ENCODE data around the gene HECW1. TPM values are rescaled to one million over a fixed set of nuclear protein-coding genes. Genes with fewer than 3 reads are reported as not detected.

Gene HECW1
- total and polyA plus RNA-seq, 2 experiments from 2014 or later: 11.0 to 21.8 TPM

DNA sequence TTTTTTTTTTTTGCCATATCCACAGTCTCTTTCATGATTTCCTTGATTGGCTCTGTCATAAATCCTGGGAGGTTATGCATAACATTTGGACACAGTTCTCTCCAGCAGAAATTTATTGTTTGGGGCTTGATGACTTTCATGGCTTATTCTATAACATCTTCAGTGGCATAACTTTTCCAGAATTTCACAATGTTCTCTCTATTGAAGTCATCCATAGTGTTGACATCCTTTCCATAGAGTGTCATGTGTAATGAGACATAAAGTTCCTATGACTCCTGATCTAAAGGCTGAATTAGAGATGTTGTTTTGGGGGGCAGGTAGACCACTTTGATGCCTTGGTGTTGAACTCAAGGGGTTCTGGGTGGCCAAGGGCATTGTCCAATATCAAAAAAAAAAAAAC, 433.8 kb downstream of the HECW1 start (continued):
- TF ChIP-seq STAT1 (IDR thresholded peaks at IDR 0.05; ENCODE audit: unreplicated experiment) (no peak), EZH2 (IDR thresholded peaks at IDR 0.05; ENCODE audit: low read depth, unreplicated experiment) (no peak), CREB1 (CRISPR knock-in tag; IDR thresholded peaks at IDR 0.05; ENCODE audit: low read depth) (no peak)
- TF ChIP-seq, protein P1, sequence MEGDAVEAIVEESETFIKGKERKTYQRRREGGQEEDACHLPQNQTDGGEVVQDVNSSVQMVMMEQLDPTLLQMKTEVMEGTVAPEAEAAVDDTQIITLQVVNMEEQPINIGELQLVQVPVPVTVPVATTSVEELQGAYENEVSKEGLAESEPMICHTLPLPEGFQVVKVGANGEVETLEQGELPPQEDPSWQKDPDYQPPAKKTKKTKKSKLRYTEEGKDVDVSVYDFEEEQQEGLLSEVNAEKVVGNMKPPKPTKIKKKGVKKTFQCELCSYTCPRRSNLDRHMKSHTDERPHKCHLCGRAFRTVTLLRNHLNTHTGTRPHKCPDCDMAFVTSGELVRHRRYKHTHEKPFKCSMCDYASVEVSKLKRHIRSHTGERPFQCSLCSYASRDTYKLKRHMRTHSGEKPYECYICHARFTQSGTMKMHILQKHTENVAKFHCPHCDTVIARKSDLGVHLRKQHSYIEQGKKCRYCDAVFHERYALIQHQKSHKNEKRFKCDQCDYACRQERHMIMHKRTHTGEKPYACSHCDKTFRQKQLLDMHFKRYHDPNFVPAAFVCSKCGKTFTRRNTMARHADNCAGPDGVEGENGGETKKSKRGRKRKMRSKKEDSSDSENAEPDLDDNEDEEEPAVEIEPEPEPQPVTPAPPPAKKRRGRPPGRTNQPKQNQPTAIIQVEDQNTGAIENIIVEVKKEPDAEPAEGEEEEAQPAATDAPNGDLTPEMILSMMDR (conservative IDR thresholded peaks at IDR 0.05; ENCODE audit: low read depth in 2 of 2): no peak
- TF ChIP-seq, protein P2, sequence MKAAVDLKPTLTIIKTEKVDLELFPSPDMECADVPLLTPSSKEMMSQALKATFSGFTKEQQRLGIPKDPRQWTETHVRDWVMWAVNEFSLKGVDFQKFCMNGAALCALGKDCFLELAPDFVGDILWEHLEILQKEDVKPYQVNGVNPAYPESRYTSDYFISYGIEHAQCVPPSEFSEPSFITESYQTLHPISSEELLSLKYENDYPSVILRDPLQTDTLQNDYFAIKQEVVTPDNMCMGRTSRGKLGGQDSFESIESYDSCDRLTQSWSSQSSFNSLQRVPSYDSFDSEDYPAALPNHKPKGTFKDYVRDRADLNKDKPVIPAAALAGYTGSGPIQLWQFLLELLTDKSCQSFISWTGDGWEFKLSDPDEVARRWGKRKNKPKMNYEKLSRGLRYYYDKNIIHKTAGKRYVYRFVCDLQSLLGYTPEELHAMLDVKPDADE (IDR thresholded peaks at IDR 0.05): no peak

DNA sequence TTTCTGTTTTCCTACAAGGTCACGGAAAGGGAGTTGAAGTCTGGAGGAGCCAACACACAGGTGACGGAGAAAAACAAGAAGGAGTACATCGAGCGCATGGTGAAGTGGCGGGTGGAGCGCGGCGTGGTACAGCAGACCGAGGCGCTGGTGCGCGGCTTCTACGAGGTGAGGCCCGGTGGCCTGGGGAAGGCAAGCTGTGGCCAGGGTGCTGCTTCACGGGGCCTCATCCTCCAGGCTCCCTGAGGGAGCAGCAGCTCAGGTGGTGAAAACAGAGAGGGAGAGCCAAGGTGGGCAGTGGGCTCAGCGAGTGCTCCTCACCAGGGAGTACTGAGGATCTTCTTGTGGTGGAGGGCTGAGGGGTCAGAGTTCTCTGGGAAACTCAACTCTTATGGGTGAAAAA, 438.0 kb downstream of the HECW1 start:
- H4K20me1 ChIP-seq (replicated peaks; ENCODE audit: insufficient read depth): no peaks in the 10 kb centered on the region
- H3K4me1 ChIP-seq (ENCODE audit: insufficient read depth): peaks cover 10% of the 10 kb centered on the region
- no peaks in the 10 kb centered on the region for H3K79me2 ChIP-seq (replicated peaks; ENCODE audit: insufficient read depth)
- DNase-seq (ENCODE audit: low spot score): no peak
- Mint-ChIP-seq H3K4me3 (no peak overlapping the region), H3K9me3 (no peaks in the 10 kb centered on the region), H3K27ac (no peak overlapping the region), H3K27me3 (ENCODE audit: insufficient read depth, low read depth, poor library complexity) (no peaks in the 10 kb centered on the region), H3K4me1 (peaks cover 11% of the 10 kb centered on the region), H3K36me3 (ENCODE audit: low read depth) (no peaks in the 10 kb centered on the region)
- no peak overlapping the region for H3K27ac ChIP-seq (ENCODE audit: low read depth)
- H3K4me2 ChIP-seq: no peak overlapping the region
- H3F3A ChIP-seq (replicated peaks; ENCODE audit: low read depth): no peaks in the 10 kb centered on the region; the same call in none of the 2 replicates
- H3K36me3 ChIP-seq (ENCODE audit: insufficient read depth): 0 out of 2 replicates have a peak, but pooled peaks cover under 1% of the 10 kb centered on the region
- no peak for ATAC-seq
- no peaks in the 10 kb centered on the region for H3K27me3 ChIP-seq (ENCODE audit: insufficient read depth)
- H3K9me2 ChIP-seq (ENCODE audit: insufficient read depth): no peaks in the 10 kb centered on the region
- no peak overlapping the region for H3K4me3 ChIP-seq
- H2AFZ ChIP-seq: no peak overlapping the region
- no peak for TF ChIP-seq EZH2 (IDR thresholded peaks at IDR 0.05; ENCODE audit: low read depth, unreplicated experiment)
- TF ChIP-seq ZNF114 (CRISPR knock-in tag; IDR thresholded peaks at IDR 0.05): no peak
- no peak for TF ChIP-seq CREB1 (CRISPR knock-in tag; IDR thresholded peaks at IDR 0.05; ENCODE audit: low read depth)
- no peak for TF ChIP-seq JUNB (IDR thresholded peaks at IDR 0.05; ENCODE audit: unreplicated experiment)
- no peak for TF ChIP-seq STAT1 (IDR thresholded peaks at IDR 0.05; ENCODE audit: unreplicated experiment)
- TF ChIP-seq EZH2phosphoT487 (IDR thresholded peaks at IDR 0.05; ENCODE audit: unreplicated experiment): no peak
- TF ChIP-seq, protein P2 (IDR thresholded peaks at IDR 0.05): no peak
- TF ChIP-seq NANOG (IDR thresholded peaks at IDR 0.05; ENCODE audit: borderline replicate concordance): no peak
- TF ChIP-seq, protein P3, sequence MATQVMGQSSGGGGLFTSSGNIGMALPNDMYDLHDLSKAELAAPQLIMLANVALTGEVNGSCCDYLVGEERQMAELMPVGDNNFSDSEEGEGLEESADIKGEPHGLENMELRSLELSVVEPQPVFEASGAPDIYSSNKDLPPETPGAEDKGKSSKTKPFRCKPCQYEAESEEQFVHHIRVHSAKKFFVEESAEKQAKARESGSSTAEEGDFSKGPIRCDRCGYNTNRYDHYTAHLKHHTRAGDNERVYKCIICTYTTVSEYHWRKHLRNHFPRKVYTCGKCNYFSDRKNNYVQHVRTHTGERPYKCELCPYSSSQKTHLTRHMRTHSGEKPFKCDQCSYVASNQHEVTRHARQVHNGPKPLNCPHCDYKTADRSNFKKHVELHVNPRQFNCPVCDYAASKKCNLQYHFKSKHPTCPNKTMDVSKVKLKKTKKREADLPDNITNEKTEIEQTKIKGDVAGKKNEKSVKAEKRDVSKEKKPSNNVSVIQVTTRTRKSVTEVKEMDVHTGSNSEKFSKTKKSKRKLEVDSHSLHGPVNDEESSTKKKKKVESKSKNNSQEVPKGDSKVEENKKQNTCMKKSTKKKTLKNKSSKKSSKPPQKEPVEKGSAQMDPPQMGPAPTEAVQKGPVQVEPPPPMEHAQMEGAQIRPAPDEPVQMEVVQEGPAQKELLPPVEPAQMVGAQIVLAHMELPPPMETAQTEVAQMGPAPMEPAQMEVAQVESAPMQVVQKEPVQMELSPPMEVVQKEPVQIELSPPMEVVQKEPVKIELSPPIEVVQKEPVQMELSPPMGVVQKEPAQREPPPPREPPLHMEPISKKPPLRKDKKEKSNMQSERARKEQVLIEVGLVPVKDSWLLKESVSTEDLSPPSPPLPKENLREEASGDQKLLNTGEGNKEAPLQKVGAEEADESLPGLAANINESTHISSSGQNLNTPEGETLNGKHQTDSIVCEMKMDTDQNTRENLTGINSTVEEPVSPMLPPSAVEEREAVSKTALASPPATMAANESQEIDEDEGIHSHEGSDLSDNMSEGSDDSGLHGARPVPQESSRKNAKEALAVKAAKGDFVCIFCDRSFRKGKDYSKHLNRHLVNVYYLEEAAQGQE (IDR thresholded peaks at IDR 0.05; ENCODE audit: unreplicated experiment): no peak
- TF ChIP-seq ZNF331 (CRISPR knock-in tag; IDR thresholded peaks at IDR 0.05; ENCODE audit: low read depth): no peak
- TF ChIP-seq, protein P1 (conservative IDR thresholded peaks at IDR 0.05; ENCODE audit: low read depth in 2 of 2): no peak
